GM21717 (cell line): ENCODE data around the gene RSPH10B2.
A peak's percentile ranks its signal among the peaks of the same experiment; 100 is the strongest.
"Not testable (repeated sequence)": the region's sequence is repeated elsewhere in the genome, so short reads cannot be mapped to it uniquely, and the experiment has no call there.

Experiments
- ATAC-seq: cut with Tn5 transposase; IDR thresholded peaks from one replicate; pipeline ENCODE4 v1.9.1; 2021; ENCODE audit warnings: mild to moderate bottlenecking, moderate library complexity; ENCODE audit not compliant: unreplicated experiment

RSPH10B2 gene

DNA sequence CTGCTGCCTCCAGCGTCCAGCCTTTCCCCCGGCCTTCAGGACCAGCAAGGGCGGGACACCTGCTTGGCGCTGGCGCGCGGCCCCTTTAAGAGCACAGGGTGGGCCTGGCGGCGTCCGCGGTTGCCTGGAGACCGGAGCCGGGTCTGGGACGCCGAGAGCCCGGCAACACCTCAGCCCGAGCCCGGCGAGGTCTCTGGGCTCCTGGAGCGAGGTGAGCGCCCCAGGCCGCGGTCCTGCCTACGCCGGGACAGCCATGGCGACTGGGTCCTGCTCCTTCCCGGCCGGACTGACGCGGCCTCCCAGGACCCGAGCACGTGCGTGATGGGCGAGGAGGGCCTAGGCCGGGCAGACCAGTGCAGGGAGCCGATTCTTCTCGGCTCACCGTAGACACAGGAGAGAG, at the start of gene RSPH10B2:
Gene RSPH10B2, plus strand, starts transcription at position 140 of the 400 bp plus-strand sequence. CDS start 3,575 bp downstream, outside the sequence.
- not testable (repeated sequence) for ATAC-seq

DNA sequence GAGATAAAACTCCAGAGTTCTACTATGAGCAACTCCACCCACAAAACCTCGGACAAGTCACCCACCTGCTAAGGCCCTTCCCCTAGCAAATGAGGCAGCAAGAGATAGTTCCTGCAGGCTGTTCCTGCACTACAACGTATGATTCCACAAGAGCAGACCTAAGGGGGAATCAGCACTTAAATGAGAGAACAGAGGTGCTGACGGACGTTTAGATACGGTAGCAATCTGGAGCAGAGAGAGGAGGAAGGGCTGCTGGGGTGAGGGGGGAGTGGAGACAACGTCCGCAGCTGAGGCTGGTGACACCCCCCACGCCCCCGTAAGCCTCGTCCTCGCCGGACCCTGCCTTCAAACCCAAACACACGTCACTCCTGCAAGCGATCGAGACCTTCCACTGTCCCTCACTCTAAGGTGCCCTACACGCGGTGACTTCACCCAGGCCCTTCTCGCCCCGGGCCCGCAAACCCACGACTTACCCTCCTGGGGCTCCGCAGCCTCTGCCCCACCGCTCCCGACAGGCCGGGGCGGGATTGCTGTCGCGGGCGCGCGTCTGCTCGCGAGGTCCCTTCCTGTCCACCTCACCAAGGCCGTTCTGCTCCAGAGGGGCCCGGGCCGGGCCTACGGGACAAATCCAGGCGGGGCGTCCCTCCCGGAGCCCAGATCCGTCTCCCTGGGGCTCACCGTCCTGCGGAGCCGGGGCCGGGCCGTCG, 47.8 kb upstream of the RSPH10B2 start:
- ATAC-seq: peak; percentile 30

DNA sequence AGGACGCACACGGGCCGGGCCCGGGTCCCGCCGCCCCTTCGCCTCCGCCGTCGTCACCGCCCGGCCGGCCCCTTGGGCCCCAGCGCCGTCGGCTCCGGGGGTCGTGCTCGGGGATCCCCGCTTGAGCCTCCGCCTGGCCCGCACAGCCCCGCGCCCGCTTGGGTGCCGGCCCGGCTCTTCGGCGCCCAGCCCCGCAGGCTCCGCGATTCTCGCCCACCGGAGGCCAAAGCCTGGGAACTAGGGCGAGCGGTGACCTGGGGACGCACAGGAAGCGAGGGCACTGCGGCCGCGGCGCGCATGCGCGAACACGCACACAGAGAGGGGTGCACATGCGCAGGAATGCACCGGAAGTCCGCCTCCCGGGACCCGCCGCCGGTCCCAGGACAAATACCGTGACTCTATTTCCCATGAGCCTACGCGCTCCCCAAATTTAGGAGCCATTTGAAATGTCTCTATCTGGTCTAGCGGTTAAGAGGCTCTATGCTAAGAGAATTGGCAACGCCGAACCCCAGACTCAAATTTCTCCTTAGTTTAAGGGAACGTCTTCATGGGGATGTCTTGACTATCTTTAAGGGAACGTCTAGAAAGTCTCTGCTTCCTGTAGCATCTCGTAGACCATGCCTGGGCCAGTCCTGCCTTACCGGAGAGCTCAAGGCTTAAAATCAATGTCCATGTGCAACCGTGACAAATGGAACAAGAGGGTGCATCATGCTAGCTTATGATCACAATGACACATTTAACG, 47.1 kb upstream of the RSPH10B2 start, which contains the start of gene ZNF12:
Gene ZNF12, minus strand, starts transcription at position 282 of the 742 bp plus-strand sequence. CDS start 1,774 bp downstream, outside the sequence.
- peak; percentile 87 for ATAC-seq

DNA sequence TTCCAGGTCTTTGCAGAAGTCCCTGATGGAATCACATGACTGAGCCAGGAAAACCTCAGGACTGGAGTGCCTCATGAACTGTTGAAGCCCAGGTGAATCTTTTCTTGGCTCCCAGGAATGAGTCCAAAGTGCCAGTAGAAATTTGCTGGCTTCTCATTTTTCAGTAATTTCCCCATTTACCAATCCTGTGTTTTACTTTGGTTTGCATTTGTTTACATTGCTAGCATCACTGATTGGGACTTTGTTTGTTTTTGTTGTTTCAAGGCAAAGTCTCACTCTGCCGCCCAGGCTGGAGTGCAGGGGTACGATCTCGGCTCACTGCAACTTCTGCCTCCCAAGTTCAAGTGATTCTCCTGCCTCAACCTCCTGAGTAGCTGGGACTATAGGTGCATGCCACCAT, 45.6 kb upstream of the RSPH10B2 start:
- ATAC-seq: no peak

DNA sequence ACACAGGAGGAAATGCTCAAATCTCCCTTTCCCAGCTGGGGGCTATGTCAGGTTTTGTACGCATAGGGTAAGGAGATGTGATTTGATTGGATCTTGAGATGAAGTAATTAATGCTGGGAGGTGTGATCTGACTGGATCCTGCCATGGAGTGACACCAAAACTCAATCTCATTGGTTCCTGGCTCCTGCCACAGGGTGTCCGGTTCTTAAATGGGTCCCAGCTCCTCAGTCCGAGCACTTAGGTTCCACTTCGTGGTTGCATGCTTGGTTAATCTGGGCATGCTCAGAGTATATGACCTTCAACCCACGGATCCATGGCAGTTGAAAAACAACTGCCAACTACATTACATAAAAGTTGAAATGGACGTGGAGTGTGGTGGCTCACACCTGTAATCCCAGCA, 44.1 kb upstream of the RSPH10B2 start:
- ATAC-seq: no peak

DNA sequence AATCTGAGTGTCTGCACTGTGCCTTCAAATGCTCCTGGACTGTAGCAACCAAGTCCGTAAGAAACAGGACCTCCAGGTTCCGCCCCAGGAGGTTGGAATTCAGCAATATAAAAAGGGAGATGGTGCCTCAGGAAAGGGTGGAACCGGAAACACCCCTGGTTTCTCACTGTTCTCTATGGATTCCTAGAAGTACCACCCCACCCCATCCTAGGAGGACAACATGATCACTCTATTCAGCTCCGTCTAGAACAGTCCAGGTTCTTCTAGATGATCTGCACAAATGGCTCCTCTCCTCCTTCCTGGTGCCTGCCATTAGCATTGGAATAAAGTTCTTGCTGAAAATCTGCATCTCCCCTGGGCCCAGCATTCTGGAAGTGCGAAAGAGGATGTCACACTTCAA, 39.5 kb upstream of the RSPH10B2 start:
- ATAC-seq: no peak

DNA sequence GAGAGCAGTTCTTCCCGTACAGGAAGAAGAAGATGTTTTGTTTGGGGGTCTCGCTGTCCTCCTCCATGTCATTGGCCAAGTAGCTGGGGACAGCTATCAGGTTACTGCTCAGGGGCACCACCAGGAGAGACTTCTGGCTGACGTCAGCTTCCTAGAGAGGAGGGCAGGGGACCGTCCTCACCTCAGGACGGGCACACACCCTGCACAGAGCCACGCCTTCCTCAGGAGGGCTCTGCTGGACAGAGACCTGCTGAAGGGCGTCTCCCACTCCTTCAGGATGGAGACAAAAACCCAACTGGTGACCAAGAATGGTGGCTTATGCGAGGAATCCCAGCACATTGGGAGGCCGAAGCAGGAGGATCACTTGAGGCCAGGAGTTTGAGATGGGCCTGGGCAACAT, 38.0 kb upstream of the RSPH10B2 start:
- not testable (repeated sequence) for ATAC-seq

DNA sequence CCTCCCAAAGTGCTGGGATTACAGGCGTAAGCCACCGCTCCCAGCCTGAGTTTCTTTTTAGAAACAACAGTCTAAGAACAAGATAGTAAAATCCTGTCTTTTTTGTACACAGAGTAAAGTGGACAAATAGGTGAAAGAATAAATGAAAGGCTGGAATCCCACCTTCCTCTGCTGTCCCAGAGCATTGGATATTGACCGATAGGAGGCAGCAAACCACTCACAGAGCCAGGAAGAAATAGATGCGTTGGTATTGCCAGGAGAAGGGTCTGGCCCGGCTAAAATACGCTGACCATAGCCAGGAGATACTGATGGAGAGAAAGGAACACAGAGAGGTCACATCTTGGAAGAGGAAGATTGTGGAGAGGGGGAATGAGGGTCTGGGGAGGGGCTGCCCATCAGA, 35.8 kb upstream of the RSPH10B2 start:
- ATAC-seq: no peak

DNA sequence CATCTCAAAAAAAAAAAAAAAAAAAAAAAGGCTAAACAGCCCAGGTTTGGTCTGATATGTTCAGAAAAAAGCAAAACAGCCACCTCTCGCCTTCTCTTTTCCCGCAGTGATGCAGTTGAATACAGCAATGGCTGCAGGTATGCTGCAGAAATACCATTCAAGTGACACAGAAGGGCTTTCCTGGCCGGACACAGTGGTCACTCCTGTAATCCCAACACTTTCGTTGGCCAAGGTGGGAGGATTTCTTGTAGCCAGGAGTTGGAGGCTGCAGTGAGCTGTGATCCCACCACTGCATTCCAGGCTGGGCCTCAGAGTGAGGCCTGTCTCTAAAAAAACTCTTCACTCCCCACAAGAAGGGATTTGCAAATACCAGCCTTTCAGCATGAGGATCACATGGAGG, 29.6 kb upstream of the RSPH10B2 start:
- ATAC-seq: not testable (repeated sequence)

DNA sequence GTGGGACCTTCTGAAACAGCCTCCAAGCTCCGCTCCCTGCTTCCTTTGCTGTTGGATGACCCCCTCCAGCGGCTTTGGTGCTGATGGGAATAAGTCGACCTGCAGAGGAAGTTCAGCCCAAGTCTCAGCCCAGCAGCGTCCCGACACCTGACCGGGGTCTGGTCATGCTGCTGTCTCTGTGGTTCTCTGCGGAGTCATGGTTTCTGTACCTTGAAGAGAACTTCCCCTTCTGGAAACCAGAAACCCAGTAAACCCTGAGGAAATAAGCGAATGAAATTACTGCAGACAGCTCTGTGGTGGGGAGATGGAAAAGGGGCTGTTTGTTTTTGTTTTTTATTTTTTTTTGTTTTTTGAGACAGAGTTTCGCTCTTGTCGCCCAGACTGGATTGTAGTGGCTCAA, 28.9 kb upstream of the RSPH10B2 start:
- peak; percentile 86 for ATAC-seq

DNA sequence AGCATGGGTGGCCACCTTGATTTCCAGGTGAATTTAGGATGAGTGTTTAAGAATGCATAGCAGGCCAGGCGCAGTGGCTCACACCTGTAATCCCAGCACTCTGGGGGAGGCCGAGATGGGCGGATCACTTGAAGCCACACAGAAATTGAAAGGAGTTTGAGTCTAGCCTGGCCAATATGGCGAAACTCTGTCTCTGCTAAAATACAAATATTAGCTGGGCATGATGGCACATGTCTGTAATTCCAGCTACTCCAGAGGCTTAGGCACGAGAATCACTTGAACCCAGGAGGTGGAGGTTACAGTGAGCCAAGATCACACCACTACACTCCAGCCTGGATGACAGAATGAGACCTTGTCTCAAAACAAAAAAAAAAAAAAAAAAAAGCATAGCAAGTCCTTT, 27.6 kb upstream of the RSPH10B2 start:
- not testable (repeated sequence) for ATAC-seq

DNA sequence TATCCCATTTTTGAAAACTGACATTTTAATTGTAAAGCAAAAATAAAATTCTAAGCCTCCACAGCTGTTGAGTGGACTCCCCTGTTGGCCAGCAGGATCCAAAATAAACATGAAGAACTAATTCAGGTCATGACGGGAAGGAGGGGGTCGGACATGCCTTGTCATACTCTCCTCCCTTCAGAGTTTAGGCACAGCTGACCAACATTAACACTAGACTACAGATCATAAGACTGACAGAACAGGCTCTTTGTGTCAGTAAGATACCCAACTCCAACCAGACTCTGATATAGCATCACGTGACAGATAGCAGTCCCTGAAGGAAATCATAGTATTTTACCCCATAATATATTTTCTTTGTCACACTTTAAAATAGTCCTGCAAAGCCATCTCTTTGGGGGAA, 26.2 kb upstream of the RSPH10B2 start:
- ATAC-seq: no peak

DNA sequence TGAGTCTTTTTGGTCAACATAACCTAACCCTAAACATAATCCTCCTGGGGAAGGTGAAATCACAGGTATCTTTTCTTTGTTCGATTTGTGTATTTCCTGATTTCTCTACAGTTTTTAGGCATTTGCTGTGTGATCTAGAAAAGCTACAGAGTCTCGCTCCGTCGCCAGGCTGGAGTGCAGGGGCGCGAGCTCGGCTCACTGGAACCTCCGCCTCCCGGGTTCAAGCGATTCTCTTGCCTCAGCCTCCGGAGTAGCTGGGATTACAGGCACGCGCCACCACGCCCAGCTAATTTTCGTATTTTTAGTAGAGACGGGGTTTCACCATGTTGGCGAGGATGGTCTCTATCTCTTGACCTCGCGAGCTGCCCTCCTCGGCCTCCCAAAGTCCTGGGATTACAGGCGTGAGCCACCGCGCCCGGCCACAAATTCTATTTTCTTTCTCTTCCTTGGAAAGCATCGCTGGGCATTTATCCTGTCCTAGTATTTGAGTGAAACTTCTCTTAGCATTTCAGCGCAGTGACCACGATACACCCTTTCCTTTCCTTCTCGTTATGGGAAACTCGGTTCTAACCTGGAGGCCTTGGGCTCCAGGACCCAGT, 24.9 kb upstream of the RSPH10B2 start:
- ATAC-seq: not testable (repeated sequence)

DNA sequence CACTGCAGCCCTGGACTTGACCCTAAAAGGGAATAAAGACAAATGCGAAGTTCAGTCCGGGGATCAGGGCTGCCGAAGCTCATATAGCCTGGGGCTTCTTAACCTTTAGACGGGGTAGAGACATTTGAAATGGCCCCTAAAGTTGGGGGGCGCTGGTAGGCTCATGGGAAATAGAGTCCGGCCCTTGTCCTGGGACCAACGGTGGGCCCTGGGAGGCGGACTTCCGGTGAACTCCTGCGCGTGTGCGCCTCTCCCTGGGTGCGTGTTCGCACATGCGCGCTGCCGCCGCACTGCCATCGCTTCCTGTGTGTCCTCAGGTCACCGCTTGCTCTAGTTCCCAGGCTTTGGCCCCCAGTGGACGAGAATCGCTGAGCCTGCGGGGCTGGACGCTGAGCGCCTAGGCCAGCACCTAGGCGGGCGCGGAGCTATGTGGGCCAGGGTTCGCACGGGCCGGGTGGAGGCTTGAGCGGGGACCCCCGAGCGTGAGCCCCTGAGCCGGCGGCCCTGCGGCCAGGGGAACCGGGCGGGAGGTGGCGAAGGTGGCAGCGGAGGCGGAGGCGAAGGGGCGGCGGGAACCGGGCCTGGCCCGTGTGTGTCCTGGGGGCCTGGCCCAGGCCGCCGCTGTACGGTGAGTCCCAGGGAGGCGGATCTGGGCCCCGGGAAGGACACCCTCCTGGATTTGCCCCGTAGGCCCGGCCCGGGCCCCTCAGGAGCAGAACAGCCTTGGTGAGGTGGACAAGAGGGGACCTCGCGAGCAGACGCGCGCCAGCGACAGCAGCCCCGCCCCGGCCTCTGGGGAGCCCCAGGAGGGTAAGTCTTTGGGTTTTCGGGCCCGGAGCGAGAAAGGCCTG, 24.2 kb upstream of the RSPH10B2 start:
- ATAC-seq: peak; percentile 89

DNA sequence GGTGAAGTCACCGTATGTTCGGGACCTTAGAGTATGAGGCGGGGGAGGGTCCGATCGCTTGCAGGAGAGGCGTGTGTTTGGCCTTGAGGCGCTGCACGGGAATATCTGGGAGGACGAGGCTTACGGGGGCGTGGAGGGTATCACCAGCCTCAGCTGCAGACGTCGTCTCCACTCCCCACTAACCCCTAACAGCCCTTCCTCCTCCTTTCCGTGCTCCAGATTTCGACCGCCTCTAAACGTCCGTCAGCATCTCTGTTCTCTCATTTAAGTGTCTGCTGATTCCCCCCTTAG, 23.6 kb upstream of the RSPH10B2 start:
- ATAC-seq: no peak

DNA sequence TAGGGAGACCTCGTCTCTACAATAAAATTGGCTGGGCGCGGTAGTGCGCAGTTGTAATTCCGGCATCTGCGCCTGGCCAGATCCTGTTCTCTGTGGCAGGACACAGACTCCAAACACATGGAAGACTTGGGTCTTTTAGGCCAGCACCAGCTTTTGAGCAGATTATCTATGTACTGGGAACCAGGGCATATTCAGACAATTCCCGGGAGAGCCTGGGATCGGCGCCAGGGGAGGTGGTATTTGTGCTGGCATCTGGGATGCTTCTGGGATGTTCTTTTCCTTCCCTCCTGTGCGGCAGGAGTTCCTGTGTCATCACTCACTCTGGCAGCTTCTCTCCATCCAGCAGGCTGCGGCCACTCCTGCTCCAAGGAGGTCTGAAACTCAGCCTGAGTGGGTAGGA, 15.5 kb upstream of the RSPH10B2 start:
- ATAC-seq: not testable (repeated sequence)

DNA sequence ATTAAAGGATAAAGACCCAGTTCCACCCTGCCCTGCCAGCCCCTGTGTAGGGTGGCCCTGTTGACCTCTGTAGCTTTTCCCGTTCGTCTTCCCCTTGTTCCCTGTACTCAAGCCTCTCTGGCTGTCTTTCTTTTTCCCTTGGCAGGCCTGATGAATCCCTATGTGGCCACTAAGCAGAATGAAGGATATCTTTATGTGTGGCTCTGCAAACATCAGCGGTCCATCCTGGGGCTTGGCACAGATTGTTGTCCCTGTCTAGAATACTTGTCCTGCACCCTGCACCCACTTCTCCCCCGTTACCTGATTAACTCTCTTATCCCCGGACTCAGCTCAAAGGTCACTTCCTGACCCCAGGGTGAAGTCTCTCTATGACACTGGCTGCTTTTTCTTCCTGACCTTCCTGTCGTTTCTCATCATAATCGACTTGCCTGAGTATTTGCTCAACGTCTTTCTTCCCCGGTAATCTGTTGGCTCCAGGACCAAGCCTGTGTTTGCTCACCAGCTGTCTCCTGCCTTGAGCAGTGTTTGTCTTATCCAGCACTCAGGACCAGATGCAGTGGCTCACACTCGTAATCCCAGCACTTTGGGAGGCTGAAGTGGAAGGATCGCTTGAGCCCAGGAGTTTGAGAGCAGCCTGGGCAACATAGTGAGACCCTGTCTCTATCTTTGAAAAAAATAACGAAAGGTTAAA, 9.3 kb upstream of the RSPH10B2 start:
- not testable (repeated sequence) for ATAC-seq

DNA sequence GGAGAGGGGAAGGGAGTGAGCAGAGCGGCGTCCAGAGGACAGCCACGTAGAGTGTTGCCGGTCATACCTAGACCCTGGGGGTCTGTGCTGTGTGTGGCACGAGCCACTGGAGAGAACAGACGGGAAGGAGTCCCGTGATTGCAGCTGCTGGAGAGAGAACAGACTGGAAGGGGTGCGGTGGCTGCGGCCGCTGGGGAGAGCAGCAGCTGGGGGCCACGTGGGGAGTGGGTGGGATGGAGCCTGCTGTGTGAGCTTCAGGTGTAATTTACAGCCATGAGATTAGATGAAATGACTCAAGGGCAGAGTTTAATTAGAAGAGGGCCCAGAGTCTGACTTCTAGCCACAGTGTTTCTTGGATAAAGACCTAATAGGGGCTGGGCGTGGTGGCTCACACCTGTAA, 4.6 kb upstream of the RSPH10B2 start:
- not testable (repeated sequence) for ATAC-seq

DNA sequence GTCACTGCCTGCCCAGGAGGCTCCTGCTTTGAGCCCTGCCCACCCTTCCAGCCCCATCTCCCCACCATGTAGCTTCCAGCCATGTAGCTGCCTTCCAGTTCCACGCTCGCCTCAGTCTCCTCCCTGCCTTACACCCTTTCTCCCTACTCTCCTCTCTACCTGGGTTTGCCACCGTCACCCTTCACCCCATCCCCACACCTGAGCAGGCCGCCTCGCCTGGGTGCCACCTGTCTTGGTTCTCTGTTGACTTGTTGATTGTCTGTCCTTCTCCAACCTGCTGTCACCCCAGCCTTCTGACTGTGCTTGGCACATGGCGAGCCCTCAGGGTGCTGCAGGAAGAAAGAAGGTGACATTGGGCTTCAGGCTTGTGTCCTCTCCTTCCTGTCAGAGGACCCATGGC, 3.7 kb upstream of the RSPH10B2 start:
- not testable (repeated sequence) for ATAC-seq

DNA sequence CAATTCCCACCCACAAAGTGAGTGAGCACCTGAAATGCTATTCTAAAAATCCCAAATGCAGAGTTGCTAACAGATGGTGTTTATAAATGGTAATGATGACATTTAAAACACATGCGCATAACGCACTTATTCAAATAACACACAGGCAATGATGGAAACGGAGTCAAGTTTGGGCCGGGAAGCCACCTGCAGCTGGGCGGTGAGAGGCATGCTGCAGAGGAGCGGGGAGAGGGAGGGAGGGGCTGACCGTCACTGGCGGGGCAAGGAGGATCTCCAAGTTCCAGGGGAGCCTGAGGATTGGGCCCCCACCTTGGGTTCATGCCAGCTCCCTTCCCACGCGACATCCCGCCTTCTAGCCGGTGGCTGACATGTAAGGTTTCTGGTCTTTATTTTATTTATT, 7.3 kb downstream of the RSPH10B2 start:
- not testable (repeated sequence) for ATAC-seq
